Progenitor cell of endocrine pancreas (in vitro differentiated cells): Measurements from ENCODE around the gene P2RY6. TPM values are rescaled to one million over a fixed set of nuclear protein-coding genes. Genes with fewer than 3 reads are reported as not detected.

ENCODE experiments used
- DNase-seq: peaks from one replicate; pipeline ENCODE4 v3.0.0; 2021; ENCODE audit warnings: low spot score; ENCODE audit not compliant: unreplicated experiment
- H3K27ac Mint-ChIP-seq: 2 replicates; pipeline ENCODE4 v1.8.0; 2021; ENCODE audit warnings: mild to moderate bottlenecking, moderate library complexity, mixed read lengths
- H3K27me3 Mint-ChIP-seq: 2 replicates; pipeline ENCODE4 v1.8.0; 2021; ENCODE audit warnings: mixed read lengths
- H3K36me3 Mint-ChIP-seq: 2 replicates; pipeline ENCODE4 v1.8.0; 2022; ENCODE audit warnings: mixed read lengths; ENCODE audit not compliant: insufficient read depth
- H3K4me1 Mint-ChIP-seq: 2 replicates; pipeline ENCODE4 v1.8.0; 2021; ENCODE audit warnings: low read depth, mixed read lengths
- H3K4me3 Mint-ChIP-seq: 2 replicates; pipeline ENCODE4 v1.8.0; 2021; ENCODE audit warnings: low read depth, mild to moderate bottlenecking, moderate library complexity, mixed read lengths
- H3K9me3 Mint-ChIP-seq: 2 replicates; pipeline ENCODE4 v1.8.0; 2021; ENCODE audit warnings: low read depth, mixed read lengths
- CTCF ChIP-seq: fragments of 200-600 bp; sonication (generic); IDR thresholded peaks from one replicate; pipeline ENCODE4 v1.5.0; 2021; ENCODE audit warnings: antibody characterized with exemption, mild to moderate bottlenecking; ENCODE audit not compliant: unreplicated experiment
- total RNA-seq: library from RNA; stranded (reverse); gene quantifications from 2 replicates; pipeline ENCODE4 v1.2.1, GENCODE V29; 2021

The P2RY6 gene
- total RNA-seq, 1 donor from 2014 or later, result 0.14 TPM

- Mint-ChIP-seq H3K27me3 (no peaks in the 10 kb centered on the region), H3K4me3 (no peak overlapping the region), H3K4me1 (peaks cover 34% of the 10 kb centered on the region), H3K27ac (no peak overlapping the region), H3K36me3 (peaks cover 3% of the 10 kb centered on the region), H3K9me3 (no peaks in the 10 kb centered on the region)
- TF ChIP-seq CTCF, result no peak
- DNase-seq, result no peak
These were observed 51.3 kb downstream of the P2RY6 start for GRCh38 chr11:73323464-73323863.

- no peak for TF ChIP-seq CTCF
- H3K36me3 Mint-ChIP-seq, result peaks cover 3% of the 10 kb centered on the region
- H3K4me3 Mint-ChIP-seq, result no peak overlapping the region
- H3K9me3 Mint-ChIP-seq, result no peaks in the 10 kb centered on the region
- peaks cover 39% of the 10 kb centered on the region for H3K4me1 Mint-ChIP-seq
- H3K27ac Mint-ChIP-seq, result no peak overlapping the region
- H3K27me3 Mint-ChIP-seq, result no peaks in the 10 kb centered on the region
- DNase-seq, result no peak
These were observed 52.0 kb downstream of the P2RY6 start for GRCh38 chr11:73324116-73324515.

GRCh38 chr11:73324665-73325035 is 52.5 kb downstream of the P2RY6 start:
- H3K4me3 Mint-ChIP-seq, result no peak overlapping the region
- H3K9me3 Mint-ChIP-seq, result no peaks in the 10 kb centered on the region
- H3K36me3 Mint-ChIP-seq, result no peaks in the 10 kb centered on the region
- DNase-seq, result no peak
- peak overlapping the region; percentile 76 for H3K27ac Mint-ChIP-seq
- H3K4me1 Mint-ChIP-seq, result peaks cover 42% of the 10 kb centered on the region
- no peaks in the 10 kb centered on the region for H3K27me3 Mint-ChIP-seq
- no peak for TF ChIP-seq CTCF

DNA sequence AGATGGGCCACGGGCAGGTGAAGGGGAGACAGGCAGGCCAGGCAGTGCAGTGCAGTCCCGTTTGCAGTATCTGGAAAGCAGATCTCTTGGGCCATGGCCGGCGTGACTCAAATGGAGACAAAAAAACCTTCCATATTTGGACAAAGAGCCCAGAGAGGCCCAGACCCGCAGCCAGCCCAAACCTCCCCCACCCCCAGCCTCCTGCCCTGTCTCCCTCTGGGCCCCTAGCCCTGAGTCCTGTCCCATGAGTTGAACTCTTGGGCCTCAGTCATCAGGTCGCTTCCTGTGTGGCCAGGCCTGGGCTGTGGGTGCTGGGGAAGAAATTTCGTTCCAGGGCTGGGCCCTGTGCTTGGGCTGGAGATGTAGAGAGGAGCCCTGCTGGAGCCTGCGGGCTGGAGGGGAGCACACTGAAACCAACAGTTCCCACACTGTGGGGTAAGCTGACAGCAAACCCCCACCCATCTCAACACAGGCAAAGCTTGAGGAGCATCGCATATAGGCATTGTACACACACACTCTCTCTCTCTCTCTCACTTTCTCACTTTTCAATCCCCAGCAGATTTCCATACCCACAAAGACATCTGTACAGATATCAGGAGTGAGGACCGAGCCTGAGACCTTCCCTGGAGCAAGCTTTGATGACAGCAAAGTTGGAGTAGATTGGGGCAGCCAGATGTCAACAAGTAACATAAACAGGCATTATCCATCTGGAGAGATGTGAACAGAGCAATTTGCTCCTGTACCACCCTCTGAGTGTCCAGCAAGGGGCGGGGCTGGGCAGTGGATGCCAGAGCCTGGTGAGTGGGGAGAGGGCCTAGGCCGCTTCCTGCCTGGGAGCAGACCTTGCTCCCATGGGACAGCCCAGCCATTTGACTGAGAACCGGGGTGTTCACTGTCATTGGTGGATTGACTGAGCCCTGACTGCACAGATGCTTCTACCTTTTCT is 53.2 kb downstream of the P2RY6 start:
- Mint-ChIP-seq H3K36me3 (no peaks in the 10 kb centered on the region), H3K9me3 (no peaks in the 10 kb centered on the region), H3K4me3 (no peak overlapping the region), H3K27me3 (no peaks in the 10 kb centered on the region), H3K4me1 (peaks cover 48% of the 10 kb centered on the region), H3K27ac (peak overlapping the region; percentile 76)
- no peak for DNase-seq
- no peak for TF ChIP-seq CTCF

GRCh38 chr11:73326929-73327811 is 55.0 kb downstream of the P2RY6 start:
- peak overlapping the region; percentile 16 for H3K27ac Mint-ChIP-seq
- no peak for TF ChIP-seq CTCF
- no peak overlapping the region for H3K4me3 Mint-ChIP-seq
- H3K9me3 Mint-ChIP-seq, result no peaks in the 10 kb centered on the region
- H3K27me3 Mint-ChIP-seq, result no peaks in the 10 kb centered on the region
- H3K36me3 Mint-ChIP-seq, result no peaks in the 10 kb centered on the region
- H3K4me1 Mint-ChIP-seq, result peaks cover 60% of the 10 kb centered on the region
- DNase-seq, result no peak
